Naive B cell (primary cell): ENCODE data around the gene SCAF4. TPM values are rescaled to one million over a fixed set of nuclear protein-coding genes. Genes with fewer than 3 reads are reported as not detected.

Experiments
- ATAC-seq, 2 donors: fragments of 150-1000 bp; cut with Tn5 transposase; 2 replicates each; pipeline ENCODE4 v1.10.0; 2021; ENCODE audit warnings: low read depth in 2 of 2, mild to moderate bottlenecking in 2 of 2, moderate library complexity in 2 of 2
- DNase-seq: peaks from one replicate; pipeline ENCODE4 v3.0.0; 2022
- H3K27ac Mint-ChIP-seq, 6 donors: one replicate each; pipeline ENCODE4 v1.8.0; 2020 to 2022; ENCODE audit warnings: mild to moderate bottlenecking in 6 of 6, mixed read lengths in 6 of 6, moderate library complexity in 5 of 6, inconsistent platforms in 2 of 6
- H3K27me3 Mint-ChIP-seq, 3 donors: one replicate each; pipeline ENCODE4 v1.8.0; 2021 to 2022; ENCODE audit warnings: mixed read lengths in 3 of 3, mild to moderate bottlenecking in 1 of 3
- H3K36me3 Mint-ChIP-seq, 2 donors: one replicate each; pipeline ENCODE4 v1.8.0; 2020 to 2022; ENCODE audit warnings: mixed read lengths in 2 of 2, inconsistent platforms in 1 of 2, mild to moderate bottlenecking in 1 of 2
- H3K4me1 Mint-ChIP-seq, 3 donors: one replicate each; pipeline ENCODE4 v1.8.0; 2020 to 2022; ENCODE audit warnings: mixed read lengths in 3 of 3, inconsistent platforms in 1 of 3, mild to moderate bottlenecking in 1 of 3, moderate library complexity in 1 of 3
- H3K4me3 Mint-ChIP-seq, 8 donors: one replicate each; pipeline ENCODE4 v1.8.0; 2020 to 2022; ENCODE audit warnings: mild to moderate bottlenecking in 8 of 8, mixed read lengths in 8 of 8, moderate library complexity in 8 of 8, inconsistent platforms in 2 of 8
- H3K9me3 Mint-ChIP-seq, 7 donors: one replicate each; pipeline ENCODE4 v1.8.0; 2020 to 2022; ENCODE audit warnings: mixed read lengths in 7 of 7, mild to moderate bottlenecking in 5 of 7, inconsistent platforms in 2 of 7, moderate library complexity in 1 of 7
- polyA plus RNA-seq, 6 donors: library from polyadenylated mRNA; unstranded; fragments of 300-500 nt; fragmentation: Illumina TruSeq; gene quantifications; one replicate each; pipeline ENCODE4 v1.2.3, GENCODE V29; 2021; ENCODE audit warnings: low read depth in 6 of 6

The SCAF4 gene
- polyA plus RNA-seq, 6 donors from 2014 or later: 25.1 to 66.0 (median 34.8) TPM

GRCh38 chr21:31720330-31720729 is 11.6 kb downstream of the SCAF4 start:
- Mint-ChIP-seq H3K9me3 (no peaks in the 10 kb centered on the region), H3K27me3 (no peaks in the 10 kb centered on the region), H3K36me3 (no peaks in the 10 kb centered on the region), H3K4me1 (peaks cover 58 to 95% (median 73%) of the 10 kb centered on the region in 3 donors), H3K4me3 (no peak overlapping the region), H3K27ac (peak overlapping the region in 3 of 6 donors; percentile 13 to 50 (median 28))
- ATAC-seq (no peak), DNase-seq (no peak)

GRCh38 chr21:31716106-31716505 is 15.8 kb downstream of the SCAF4 start:
- peaks cover 55 to 89% (median 76%) of the 10 kb centered on the region in 3 donors for H3K4me1 Mint-ChIP-seq
- no peaks in the 10 kb centered on the region for H3K9me3 Mint-ChIP-seq
- no peaks in the 10 kb centered on the region for H3K27me3 Mint-ChIP-seq
- no peak for ATAC-seq
- H3K4me3 Mint-ChIP-seq: peak overlapping the region in 4 of 8 donors; percentile 13 to 68 (median 40)
- no peak for DNase-seq
- H3K27ac Mint-ChIP-seq: peak overlapping the region in 2 of 6 donors; percentile 12 to 51
- no peaks in the 10 kb centered on the region for H3K36me3 Mint-ChIP-seq

- peaks cover 53 to 89% (median 77%) of the 10 kb centered on the region in 3 donors for H3K4me1 Mint-ChIP-seq
- H3K27me3 Mint-ChIP-seq: no peaks in the 10 kb centered on the region
- ATAC-seq (no peak), DNase-seq (no peak)
- no peaks in the 10 kb centered on the region for H3K9me3 Mint-ChIP-seq
- H3K36me3 Mint-ChIP-seq: no peaks in the 10 kb centered on the region
- H3K27ac Mint-ChIP-seq: peak overlapping the region in 2 of 6 donors; percentile 28 to 45
- peak overlapping the region in 3 of 8 donors; percentile 3 to 23 (median 16) for H3K4me3 Mint-ChIP-seq
Measured at GRCh38 chr21:31714741-31715365, 17.1 kb downstream of the SCAF4 start.

- Mint-ChIP-seq H3K36me3 (no peaks in the 10 kb centered on the region), H3K4me3 (peak overlapping the region in 2 of 8 donors; percentile 6 to 24), H3K27ac (peak overlapping the region in 2 of 6 donors; percentile 77 to 86), H3K27me3 (no peaks in the 10 kb centered on the region), H3K9me3 (no peaks in the 10 kb centered on the region), H3K4me1 (peaks cover 58 to 88% (median 81%) of the 10 kb centered on the region in 3 donors)
- DNase-seq: no peak
- no peak for ATAC-seq
Measured at GRCh38 chr21:31713973-31714740, 17.8 kb downstream of the SCAF4 start.

GRCh38 chr21:31713115-31713514 is 18.8 kb downstream of the SCAF4 start:
- Mint-ChIP-seq H3K27me3 (no peaks in the 10 kb centered on the region), H3K9me3 (no peaks in the 10 kb centered on the region), H3K36me3 (no peaks in the 10 kb centered on the region), H3K4me1 (peaks cover 60 to 87% (median 86%) of the 10 kb centered on the region in 3 donors), H3K27ac (peak overlapping the region in 2 of 6 donors; percentile 26 to 73), H3K4me3 (peak overlapping the region in 1 of 8 donors; percentile 12)
- DNase-seq: no peak
- ATAC-seq: no peak

GRCh38 chr21:31711745-31712285 is 20.1 kb downstream of the SCAF4 start:
- H3K27ac Mint-ChIP-seq: peak overlapping the region in 1 of 6 donors; percentile 11

GRCh38 chr21:31711326-31711725 is 20.6 kb downstream of the SCAF4 start:
- ATAC-seq (no peak), DNase-seq (no peak)
- Mint-ChIP-seq H3K9me3 (no peaks in the 10 kb centered on the region), H3K4me1 (peaks cover 61 to 90% (median 89%) of the 10 kb centered on the region in 3 donors), H3K27me3 (no peaks in the 10 kb centered on the region), H3K27ac (peak overlapping the region in 2 of 6 donors; percentile 13 to 67), H3K4me3 (no peak overlapping the region), H3K36me3 (peaks cover 0 to 4% of the 10 kb centered on the region in 2 donors)

More at GRCh38 chr21:31711745-31712285, 20.1 kb downstream of the SCAF4 start:
- Mint-ChIP-seq H3K4me1 (peaks cover 61 to 90% (median 89%) of the 10 kb centered on the region in 3 donors), H3K4me3 (peak overlapping the region in 2 of 8 donors; percentile 34 to 45), H3K36me3 (no peaks in the 10 kb centered on the region), H3K9me3 (no peaks in the 10 kb centered on the region), H3K27me3 (no peaks in the 10 kb centered on the region)
- no peak for DNase-seq
- ATAC-seq: no peak

- Mint-ChIP-seq H3K36me3 (peaks cover 0 to 6% of the 10 kb centered on the region in 2 donors), H3K9me3 (no peaks in the 10 kb centered on the region), H3K27me3 (no peaks in the 10 kb centered on the region), H3K4me1 (peaks cover 60 to 85% (median 84%) of the 10 kb centered on the region in 3 donors), H3K27ac (peak overlapping the region in 3 of 6 donors; percentile 42 to 72 (median 53)), H3K4me3 (peak overlapping the region in 1 of 8 donors; percentile 0)
- no peak for ATAC-seq
- DNase-seq: no peak
Measured at GRCh38 chr21:31710586-31710985, 21.3 kb downstream of the SCAF4 start.

GRCh38 chr21:31708541-31708940 is 23.4 kb downstream of the SCAF4 start:
- DNase-seq: no peak
- H3K27ac Mint-ChIP-seq: peak overlapping the region in 4 of 6 donors; percentile 70 to 93 (median 82)
- peak overlapping the region in 1 of 8 donors; percentile 19 for H3K4me3 Mint-ChIP-seq
- no peaks in the 10 kb centered on the region for H3K9me3 Mint-ChIP-seq
- H3K27me3 Mint-ChIP-seq: no peaks in the 10 kb centered on the region
- ATAC-seq: no peak
- H3K4me1 Mint-ChIP-seq: peaks cover 53 to 78% (median 64%) of the 10 kb centered on the region in 3 donors
- H3K36me3 Mint-ChIP-seq: peaks cover 0 to 12% of the 10 kb centered on the region in 2 donors

GRCh38 chr21:31707499-31707898 is 24.4 kb downstream of the SCAF4 start:
- H3K27me3 Mint-ChIP-seq: no peaks in the 10 kb centered on the region
- no peak overlapping the region for H3K27ac Mint-ChIP-seq

GRCh38 chr21:31706562-31706961 is 25.4 kb downstream of the SCAF4 start:
- H3K27me3 Mint-ChIP-seq: no peaks in the 10 kb centered on the region
- no peaks in the 10 kb centered on the region for H3K9me3 Mint-ChIP-seq
- no peak overlapping the region for H3K4me3 Mint-ChIP-seq
- DNase-seq (no peak), ATAC-seq (no peak)
- peak overlapping the region in 5 of 6 donors; percentile 29 to 91 (median 75) for H3K27ac Mint-ChIP-seq
- peaks cover 45 to 61% (median 49%) of the 10 kb centered on the region in 3 donors for H3K4me1 Mint-ChIP-seq
- H3K36me3 Mint-ChIP-seq: peaks cover 0 to 26% of the 10 kb centered on the region in 2 donors

More at GRCh38 chr21:31707499-31707898, 24.4 kb downstream of the SCAF4 start:
- Mint-ChIP-seq H3K36me3 (peaks cover 0 to 19% of the 10 kb centered on the region in 2 donors), H3K4me3 (no peak overlapping the region), H3K4me1 (peaks cover 45 to 68% (median 54%) of the 10 kb centered on the region in 3 donors), H3K9me3 (no peaks in the 10 kb centered on the region)
- DNase-seq (no peak), ATAC-seq (no peak)

- H3K27ac Mint-ChIP-seq: no peak overlapping the region
- H3K36me3 Mint-ChIP-seq: peaks cover 16 to 33% of the 10 kb centered on the region in 2 donors
- peaks cover 0 to 12% (median 10%) of the 10 kb centered on the region in 3 donors for H3K4me1 Mint-ChIP-seq
- no peaks in the 10 kb centered on the region for H3K9me3 Mint-ChIP-seq
- ATAC-seq: no peak
- no peak for DNase-seq
- no peak overlapping the region for H3K4me3 Mint-ChIP-seq
- H3K27me3 Mint-ChIP-seq: no peaks in the 10 kb centered on the region
Measured at GRCh38 chr21:31700040-31700439, 31.9 kb downstream of the SCAF4 start.

- ATAC-seq: no peak
- Mint-ChIP-seq H3K27ac (peak overlapping the region in 2 of 6 donors; percentile 29 to 57), H3K4me3 (no peak overlapping the region), H3K36me3 (peaks cover 16 to 36% of the 10 kb centered on the region in 2 donors), H3K4me1 (peaks cover 0 to 4% (median 0%) of the 10 kb centered on the region in 3 donors), H3K9me3 (no peaks in the 10 kb centered on the region), H3K27me3 (no peaks in the 10 kb centered on the region)
- DNase-seq: no peak
Measured at GRCh38 chr21:31698461-31698860, 33.5 kb downstream of the SCAF4 start.
